Nephron progenitor cell (in vitro differentiated cells): ENCODE data around the gene TM7SF3.
A peak's percentile ranks its signal among the peaks of the same experiment; 100 is the strongest.

ENCODE experiments used
- DNase-seq: peaks from one replicate; pipeline ENCODE4 v3.0.0; 2021
- H3K27ac Mint-ChIP-seq: 2 replicates; pipeline ENCODE4 v1.8.0; 2021; ENCODE audit warnings: mild to moderate bottlenecking, moderate library complexity, mixed read lengths
- H3K27me3 Mint-ChIP-seq: 2 replicates; pipeline ENCODE4 v1.8.0; 2021; ENCODE audit warnings: mild to moderate bottlenecking, low read depth, mixed read lengths; ENCODE audit not compliant: poor library complexity
- H3K36me3 Mint-ChIP-seq: 2 replicates; pipeline ENCODE4 v1.8.0; 2021; ENCODE audit warnings: low read depth, mixed read lengths
- H3K4me1 Mint-ChIP-seq: 2 replicates; pipeline ENCODE4 v1.8.0; 2021; ENCODE audit warnings: mixed read lengths
- H3K4me3 Mint-ChIP-seq: 2 replicates; pipeline ENCODE4 v1.8.0; 2021; ENCODE audit warnings: mild to moderate bottlenecking, moderate library complexity, mixed read lengths
- H3K9me3 Mint-ChIP-seq: 2 replicates; pipeline ENCODE4 v1.8.0; 2021; ENCODE audit warnings: mild to moderate bottlenecking, moderate library complexity, mixed read lengths
- TF ChIP-seq, protein P1 (sequence below): fragments of 200-600 bp; sonication (generic); IDR thresholded peaks from 2 replicates; pipeline ENCODE4 v1.5.0; 2021; ENCODE audit warnings: antibody characterized with exemption

The TM7SF3 gene

DNA sequence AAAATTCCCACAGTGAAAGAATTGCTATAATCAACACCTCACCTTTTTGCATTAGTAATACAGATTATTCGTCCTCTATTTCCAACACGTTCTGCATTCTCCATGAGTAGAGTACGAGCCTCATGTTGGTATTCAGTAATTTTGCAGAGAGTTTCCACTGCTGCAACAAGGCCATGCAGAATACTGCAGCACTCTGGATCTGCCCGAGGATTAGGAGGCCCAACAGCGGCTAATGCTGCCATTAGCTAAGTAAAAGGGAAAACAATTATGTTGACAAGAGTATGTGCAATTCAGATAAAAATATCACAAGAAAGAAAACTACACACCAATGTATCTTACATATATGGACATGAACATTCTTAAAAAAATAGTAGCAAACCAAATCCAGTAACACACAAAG lies 85.5 kb downstream of the TM7SF3 start:
- Mint-ChIP-seq H3K9me3 (no peaks in the 10 kb centered on the region), H3K36me3 (peaks cover 44% of the 10 kb centered on the region), H3K4me3 (no peak overlapping the region), H3K27me3 (no peaks in the 10 kb centered on the region), H3K27ac (peak overlapping the region; percentile 49), H3K4me1 (peaks cover 7% of the 10 kb centered on the region)
- TF ChIP-seq, protein P1, sequence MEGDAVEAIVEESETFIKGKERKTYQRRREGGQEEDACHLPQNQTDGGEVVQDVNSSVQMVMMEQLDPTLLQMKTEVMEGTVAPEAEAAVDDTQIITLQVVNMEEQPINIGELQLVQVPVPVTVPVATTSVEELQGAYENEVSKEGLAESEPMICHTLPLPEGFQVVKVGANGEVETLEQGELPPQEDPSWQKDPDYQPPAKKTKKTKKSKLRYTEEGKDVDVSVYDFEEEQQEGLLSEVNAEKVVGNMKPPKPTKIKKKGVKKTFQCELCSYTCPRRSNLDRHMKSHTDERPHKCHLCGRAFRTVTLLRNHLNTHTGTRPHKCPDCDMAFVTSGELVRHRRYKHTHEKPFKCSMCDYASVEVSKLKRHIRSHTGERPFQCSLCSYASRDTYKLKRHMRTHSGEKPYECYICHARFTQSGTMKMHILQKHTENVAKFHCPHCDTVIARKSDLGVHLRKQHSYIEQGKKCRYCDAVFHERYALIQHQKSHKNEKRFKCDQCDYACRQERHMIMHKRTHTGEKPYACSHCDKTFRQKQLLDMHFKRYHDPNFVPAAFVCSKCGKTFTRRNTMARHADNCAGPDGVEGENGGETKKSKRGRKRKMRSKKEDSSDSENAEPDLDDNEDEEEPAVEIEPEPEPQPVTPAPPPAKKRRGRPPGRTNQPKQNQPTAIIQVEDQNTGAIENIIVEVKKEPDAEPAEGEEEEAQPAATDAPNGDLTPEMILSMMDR, result no peak
- no peak for DNase-seq
